CD1c-positive myeloid dendritic cell (primary cell): ENCODE results near the gene UGT1A10.

ENCODE experiments used
- DNase-seq: peaks from one replicate; pipeline ENCODE4 v3.0.0-alpha.2; 2016; ENCODE audit errors: extremely low spot score

The UGT1A10 gene

DNA sequence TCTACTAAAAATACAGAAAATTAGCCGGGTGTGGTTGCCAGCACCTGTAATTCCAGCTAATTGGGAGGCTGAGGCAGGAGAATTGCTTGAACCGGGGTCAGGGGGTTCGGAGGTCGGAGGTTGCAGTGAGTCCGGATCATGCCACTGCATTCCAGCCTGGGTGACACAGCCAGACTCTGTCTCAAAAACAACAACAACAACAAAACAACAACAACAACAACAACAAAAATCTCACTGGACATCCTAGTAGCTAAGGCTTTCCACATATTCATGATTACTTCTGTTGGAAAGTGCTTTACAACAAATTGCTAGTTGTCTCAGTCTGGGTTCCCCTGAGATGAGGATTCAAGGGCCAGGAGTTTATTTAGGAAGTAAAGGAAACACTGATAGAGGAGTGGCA, 137.6 kb downstream of the UGT1A10 start:
- DNase-seq, result no peak

DNA sequence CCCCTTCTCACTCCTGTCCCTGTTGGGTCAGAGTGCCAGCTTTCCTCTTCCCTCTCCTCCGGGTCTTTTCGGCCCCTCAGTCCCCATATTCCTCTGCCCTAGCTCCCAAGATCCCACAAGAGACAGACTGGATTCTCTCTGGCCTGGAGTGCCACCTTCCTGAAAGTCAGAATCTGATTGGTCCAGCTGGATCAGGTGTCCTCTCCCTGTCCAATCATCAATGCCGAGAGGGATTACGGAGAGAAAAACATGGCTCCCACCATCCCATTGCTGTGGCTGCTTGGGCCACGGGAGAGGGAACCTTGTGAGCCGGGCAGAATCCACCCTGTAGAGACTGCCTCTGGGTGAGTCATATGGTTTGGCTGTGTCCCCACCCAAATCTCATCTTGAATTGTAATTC, 139.2 kb downstream of the UGT1A10 start:
- no peak for DNase-seq

DNA sequence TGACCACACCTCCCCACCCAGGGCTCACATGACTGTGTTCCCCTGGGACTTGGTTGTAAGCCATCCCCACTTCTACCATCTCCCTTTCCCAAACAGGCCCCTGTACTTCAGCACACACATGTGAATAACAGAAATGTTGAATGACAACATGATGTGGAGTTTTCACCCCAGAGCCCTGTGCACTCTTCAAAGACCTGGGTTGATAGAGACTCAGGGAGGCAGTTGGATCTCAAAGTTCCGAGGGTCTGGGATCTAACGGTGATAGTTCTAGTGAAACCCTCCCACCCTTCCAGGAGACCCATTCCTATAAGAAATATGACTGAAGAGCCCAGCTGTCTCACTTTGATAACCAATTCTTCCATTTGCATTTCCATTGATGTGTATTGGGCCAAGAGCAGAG, 141.8 kb downstream of the UGT1A10 start, which contains the start of gene MROH2A:
Gene MROH2A, plus strand, starts transcription at position 301 of the 400 bp plus-strand sequence. CDS start 1,029 bp downstream, outside the sequence.
- no peak for DNase-seq

GRCh38 chr2:233779722-233780121, 143.5 kb downstream of the UGT1A10 start:
- no peak for DNase-seq

DNA sequence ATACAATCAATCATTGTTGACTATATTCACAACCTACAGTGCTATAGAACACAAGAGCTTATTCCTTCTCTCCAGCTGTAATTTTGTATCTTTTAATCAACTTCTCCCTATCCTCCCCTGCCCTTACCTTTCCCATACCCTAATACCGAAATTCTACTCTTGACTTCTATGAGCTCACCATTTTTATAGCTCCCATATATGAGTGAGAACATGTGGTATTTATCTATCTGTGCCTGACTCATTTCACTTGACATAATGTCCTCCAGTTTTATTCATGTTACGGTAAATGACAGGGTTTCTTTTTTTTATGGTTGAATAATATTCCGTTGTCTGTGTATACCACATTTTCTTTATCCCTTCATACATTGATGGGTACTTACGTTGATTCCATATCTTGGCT, 144.5 kb downstream of the UGT1A10 start:
- DNase-seq, result no peak

DNA sequence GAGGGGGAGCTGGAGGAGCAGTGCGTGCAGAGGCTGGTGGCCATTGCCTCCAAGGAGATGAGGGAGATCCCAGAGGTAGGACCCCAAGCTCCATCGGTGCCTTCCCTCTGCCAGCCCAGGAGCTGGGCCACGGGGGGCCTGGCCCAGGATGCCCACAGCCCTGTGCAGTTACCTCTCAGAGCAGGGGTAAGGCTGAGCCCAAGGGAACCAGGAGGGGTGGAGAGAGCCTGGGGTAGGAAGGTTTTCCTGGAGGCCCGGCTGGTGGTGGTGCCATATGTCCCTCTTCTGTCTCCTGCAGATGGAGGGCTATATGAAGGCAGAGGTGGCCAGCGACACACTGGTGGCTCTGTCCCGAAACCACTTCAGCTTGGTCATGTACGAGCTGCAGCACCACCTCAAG, 153.3 kb downstream of the UGT1A10 start:
- DNase-seq, result no peak

DNA sequence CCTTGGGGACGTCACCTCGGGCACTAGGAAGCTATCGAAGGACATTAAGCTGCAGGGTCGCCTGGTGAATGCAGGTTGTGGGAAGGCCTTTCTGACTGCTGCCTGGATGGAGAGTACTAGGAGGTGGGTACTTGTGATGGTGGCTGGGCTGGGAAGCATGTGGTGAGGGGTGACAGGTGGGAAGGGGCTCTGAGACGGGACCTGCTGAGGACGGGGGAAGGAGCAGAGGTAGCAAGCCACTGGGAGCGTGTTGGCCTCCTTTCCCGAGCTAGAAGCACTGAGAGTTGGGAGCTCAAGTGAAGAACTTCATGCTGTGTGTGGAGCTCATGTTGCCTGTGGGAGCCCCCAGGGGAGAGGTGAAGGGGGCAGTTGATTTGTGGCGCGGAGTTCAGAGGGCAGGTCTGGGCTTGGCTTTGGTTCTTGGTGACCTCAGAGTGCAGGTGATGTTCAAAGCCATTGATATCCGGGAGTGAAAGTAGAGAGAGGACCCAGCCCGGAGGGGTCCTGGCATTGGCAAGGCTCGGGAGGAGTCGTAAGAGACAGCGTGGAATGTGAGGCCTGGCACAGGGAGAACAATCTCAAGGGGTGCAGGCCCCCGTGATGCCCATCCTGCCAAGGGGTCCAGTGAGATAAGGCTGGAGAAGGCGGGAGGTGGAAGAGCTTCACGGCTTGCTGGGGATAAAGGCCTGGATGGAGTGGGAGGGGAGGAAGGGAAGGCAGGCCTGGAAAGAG, 155.1 kb downstream of the UGT1A10 start:
- DNase-seq, result no peak

DNA sequence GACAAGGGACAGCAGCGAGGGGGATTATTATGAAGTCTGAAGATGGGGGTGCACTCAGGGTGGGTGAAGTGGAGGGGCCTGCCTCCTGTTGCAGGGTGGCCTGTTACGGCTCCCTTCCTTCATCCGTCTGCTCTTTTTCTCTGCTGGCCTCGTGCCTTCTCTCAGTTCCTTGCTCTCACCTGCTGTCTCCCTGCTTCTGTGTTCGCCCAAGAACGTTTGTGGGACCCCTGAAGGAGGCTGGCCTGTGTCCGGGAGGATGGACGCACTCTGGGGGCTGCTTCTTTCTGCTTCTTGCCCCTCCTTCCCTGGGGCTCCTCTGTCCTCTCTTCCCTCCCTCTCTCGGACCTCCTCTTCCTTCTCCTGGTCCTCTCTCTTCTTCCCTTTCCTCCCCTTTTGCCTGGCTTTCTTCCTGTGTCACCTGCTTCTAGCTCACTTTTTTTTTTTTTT, 155.7 kb downstream of the UGT1A10 start:
- no peak for DNase-seq

DNA sequence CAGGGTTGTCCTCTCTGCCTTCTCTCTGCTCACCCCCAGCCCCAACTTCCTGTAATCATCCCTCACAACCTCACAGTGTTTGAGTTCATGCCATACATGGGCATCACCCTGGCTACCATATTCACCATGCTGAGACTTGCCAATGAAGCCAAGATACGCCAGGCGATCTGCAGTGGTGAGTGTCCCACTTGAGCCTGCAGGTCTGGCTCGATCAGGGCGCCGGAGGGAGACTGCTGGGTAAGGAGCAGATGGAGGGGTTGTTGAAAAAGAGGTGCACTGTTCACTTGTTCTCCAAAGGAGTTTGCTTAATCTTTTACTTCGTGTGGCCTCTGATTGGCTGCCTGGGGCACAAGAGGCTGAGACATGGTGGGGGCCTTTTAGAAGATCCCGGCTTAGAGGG, 156.5 kb downstream of the UGT1A10 start:
- DNase-seq, result no peak

DNA sequence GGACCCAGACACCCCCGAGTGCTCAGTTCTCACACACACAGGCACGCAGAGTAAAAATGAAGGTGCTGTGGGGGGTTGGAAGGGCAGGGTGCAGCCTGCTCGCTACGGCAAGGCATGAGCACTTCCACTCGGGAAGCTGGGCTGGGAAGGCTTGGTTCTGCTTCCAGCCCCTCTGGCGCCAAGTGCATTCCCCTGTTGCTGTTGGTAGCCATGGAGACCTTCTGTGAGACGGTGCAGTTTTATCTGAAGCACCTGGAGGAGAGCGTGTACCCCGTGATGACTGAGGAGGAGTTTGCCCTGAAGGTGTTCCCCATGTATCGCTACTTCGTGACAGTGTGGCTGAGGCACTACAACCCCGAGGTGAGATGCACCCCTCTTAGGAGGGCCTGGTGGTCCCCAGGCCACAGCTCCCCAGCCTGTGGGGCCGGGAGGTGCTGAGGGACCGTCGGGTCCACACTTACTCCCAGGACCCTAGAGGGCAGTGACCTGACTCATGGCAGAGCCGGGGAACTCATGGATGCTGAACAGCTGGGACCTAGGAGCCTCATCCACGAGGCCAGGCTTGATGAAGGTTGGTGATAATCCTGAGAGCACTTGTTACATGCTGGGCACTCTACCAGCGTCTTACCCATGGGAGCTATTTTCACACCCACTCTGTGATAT, 157.3 kb downstream of the UGT1A10 start:
- no peak for DNase-seq

DNA sequence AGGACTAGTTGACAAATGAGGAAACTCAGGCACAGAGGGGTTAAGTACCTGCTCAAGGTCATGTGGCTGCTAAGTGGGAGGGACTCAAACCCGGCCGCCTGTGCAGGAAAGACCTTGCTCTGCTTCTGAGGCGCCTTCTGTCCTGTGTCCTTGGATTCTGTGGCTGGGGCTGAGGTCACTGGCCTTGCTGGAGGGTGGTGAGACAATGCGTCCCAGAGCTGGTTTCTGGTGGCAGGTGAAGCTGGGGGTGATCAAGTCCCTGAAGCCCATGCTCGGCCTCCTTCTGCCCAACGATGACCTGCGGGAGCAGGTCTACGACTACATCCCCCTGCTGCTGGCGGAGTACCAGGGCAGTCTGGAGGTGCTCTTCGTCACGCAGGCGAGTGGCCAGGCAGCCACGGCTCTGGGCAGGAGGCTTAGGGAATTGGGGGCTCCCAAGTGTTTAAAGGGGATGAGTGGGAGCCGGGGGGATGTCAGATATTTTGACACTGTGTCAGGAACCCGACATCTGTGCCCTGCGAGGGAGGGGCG, 157.9 kb downstream of the UGT1A10 start:
- no peak for DNase-seq

DNA sequence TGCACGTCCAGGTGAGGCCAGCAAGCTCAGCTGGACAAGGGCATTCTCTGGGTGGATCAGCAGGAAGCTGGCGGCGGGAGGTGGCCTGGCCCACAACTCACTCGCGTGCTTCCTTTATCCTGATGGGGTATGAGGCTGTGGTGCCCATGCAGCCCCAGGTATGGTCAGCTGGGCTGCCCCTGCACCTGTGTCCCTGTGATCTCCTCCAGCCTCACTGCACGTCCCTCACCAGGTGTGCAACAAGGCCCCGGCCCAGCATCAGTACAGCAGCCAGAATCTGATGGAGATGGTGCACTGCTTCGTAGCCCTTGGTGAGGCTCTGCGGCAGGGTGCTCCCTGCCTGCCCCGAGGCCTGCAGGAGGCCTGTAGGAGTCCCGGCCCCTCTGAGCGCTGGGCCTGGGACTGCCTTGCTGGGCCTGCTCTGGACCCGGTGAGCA, 159.5 kb downstream of the UGT1A10 start:
- DNase-seq, result no peak

DNA sequence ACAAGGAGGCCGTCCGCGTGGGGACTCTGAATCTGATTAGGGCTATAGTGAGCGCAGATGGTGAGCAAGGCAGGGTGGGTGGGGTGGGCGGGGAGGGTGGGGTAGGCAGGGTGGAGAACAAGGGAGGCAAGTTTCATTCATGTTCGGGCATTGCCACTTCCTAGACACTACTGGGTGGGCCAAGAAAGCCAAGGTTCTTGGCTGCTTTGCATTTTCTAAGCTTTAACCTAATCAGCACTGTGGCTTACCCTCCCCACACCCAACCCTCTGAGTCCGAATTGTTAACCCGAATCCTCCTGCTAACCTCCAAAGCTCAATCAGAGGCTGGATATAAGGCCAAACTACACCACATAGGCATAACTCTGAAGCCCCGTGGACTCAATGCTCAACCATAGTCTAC, 160.0 kb downstream of the UGT1A10 start:
- no peak for DNase-seq

DNA sequence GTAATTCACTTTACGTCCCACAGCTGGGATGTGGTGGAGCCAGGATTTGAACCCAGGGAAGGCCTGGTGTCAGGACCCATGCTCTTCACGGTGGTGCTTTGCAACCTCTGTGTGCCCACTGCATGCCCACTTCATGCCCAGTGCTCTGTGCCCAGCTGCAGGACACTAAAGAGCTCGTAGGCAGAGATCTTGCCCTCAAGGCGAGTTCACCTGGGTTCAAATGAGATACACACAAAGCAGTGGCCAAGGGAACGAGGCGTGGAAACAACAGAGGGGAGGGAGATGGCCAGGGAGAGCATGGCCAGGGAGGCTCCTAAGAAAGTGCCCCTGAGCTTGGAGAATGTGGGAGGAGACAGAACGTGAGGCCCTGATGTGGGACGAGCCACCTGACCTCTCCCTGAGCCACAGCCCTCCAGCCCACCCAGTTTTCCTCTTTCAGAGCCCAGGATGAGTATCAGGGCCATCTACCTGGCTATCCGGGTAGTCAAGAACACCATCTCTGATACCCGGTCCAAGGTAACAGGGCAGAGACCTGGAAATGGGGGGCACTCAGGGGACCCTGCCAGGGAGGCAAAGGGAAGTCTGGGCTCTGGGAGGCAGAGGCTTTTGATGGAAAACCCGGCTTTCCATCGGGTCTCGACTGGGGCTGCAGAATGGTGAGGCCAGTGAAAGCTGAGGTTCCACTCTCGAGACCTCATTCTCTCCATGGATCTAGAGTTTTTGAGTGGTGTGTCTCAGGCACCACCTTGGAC, 162.3 kb downstream of the UGT1A10 start:
- no peak for DNase-seq

DNA sequence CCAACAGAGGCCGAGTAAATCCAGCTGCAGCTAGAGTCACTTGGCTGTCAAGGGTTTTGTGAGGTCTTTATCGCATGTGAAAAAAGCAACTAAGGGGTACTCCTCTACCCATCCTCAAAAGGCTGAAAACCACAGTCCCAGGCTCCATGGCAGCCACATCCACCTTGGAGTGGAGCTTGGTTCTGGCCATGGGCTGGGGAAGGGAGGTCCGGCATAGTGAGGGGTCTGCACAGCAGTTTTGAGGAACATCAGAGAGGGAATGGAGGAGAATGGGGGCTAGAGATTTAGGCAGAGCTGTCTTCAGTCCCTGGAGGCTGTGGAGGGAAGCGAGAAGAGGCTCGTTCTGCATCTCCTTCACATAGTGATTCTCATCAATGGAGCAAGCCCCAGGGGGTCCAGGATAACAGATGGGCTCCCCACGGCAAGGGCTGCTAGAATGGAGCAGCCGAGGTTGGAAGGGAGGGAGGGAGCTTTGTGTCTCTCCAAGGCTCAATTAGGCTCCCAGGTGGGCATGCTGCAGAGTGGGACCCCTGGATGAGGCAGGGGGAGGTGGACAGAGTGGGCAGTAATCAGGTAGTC, 162.9 kb downstream of the UGT1A10 start:
- no peak for DNase-seq

DNA sequence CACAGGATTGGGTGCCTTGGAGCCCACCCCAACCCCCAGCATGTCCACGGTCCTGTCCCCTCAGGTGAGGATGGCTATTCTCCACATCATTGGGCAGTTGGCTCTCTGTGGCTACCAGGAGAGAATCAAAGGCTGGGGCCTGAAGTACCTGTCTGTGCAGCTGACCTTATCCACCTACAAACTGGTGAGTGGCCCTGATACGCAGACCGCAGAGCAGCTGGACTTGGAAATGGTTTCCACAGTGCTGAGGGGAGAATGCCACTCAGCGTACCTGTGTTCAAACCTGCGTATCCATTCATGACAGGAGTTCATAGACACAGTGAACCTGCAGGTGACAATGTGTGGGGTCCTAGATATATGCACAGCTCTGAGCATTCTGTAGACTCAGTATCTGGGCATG, 163.5 kb downstream of the UGT1A10 start:
- DNase-seq, result no peak

GRCh38 chr2:233800208-233800607, 164.0 kb downstream of the UGT1A10 start:
- DNase-seq, result no peak

DNA sequence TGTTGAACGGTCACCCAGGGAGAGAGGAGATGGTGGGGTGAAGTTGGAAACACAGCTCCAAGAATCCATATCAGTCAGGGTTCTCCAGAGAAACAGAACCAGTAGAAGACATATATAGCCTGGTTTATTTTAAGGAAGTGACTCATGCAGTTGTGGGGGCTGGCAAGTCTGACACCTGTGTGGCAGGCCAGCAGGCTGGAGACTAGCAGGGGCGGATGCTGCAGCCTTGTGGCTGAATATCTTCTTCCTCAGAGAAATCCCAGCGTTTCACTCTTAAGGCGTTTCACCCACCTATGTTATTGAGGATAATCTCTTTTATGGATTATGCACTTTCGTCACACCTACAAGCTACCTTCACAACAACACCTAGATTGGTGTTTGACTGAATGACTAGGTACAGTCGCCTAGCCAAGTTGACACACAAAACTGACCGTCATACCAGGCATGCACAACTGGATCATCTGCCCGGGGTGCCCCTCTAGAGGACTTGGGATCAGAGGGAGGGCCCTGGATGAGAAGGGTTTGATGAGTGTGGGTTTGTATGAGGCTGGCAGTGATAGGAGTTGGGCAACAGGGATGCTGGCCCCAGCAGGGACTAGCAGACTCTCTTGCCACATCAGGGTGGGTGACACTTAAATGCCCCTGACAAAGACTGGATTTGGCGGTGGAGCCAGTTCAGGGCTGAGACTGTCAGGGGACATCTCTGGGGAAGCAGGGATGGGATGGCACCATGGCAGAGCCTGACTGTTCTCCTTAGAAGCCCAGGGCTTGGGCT, 165.3 kb downstream of the UGT1A10 start:
- DNase-seq, result no peak

GRCh38 chr2:233802132-233802815, 166.0 kb downstream of the UGT1A10 start:
- no peak for DNase-seq

DNA sequence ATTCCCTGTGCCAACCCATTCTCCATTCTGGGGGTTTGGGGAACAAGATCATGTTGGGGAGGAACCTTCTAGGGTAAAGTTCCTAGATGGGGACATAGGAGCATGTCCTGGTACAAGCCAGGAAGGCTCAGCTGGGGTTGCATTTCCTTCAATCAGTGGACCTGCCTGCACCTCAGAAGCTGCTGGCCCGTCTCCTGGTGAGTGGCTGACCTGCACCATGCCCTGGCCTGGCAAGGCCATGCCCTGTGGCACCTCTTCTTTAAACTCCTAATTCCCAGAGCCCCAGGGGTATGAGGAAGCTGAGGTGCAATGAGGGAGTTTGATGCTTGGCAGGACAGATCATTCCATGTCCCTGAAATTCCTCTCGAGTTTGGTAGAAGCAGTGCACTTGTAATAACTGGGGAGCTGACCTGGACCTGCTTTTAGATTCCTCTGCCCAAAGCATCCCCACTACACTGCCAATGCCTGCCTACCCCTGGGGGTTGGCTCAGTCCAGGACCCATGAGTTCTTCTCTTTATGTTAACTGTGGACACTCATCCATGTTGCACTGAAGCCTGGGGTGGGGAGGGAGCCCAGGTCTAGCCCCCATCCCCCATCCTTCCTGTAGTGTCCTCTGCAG, 167.2 kb downstream of the UGT1A10 start:
- DNase-seq, result no peak
